Transverse colon (tissue), 4 donors: ENCODE measurements around the gene FOSB. TPM values are rescaled to one million over a fixed set of nuclear protein-coding genes. Genes with fewer than 3 reads are reported as not detected.
"Not testable (repeated sequence)": the region's sequence is repeated elsewhere in the genome, so short reads cannot be mapped to it uniquely, and the experiment has no call there.

Experiments
- DNase-seq: peaks from one replicate; pipeline ENCODE4 v3.0.0-alpha.2; 2019
- H3K27ac ChIP-seq, 4 donors: fragments of 200-600 bp; sonication (generic); 2 replicates each; pipeline ENCODE4 v1.5.1; 2016 to 2018; ENCODE audit warnings: inconsistent platforms in 4 of 4
- H3K27me3 ChIP-seq: fragments of 200-600 bp; sonication (generic); 2 replicates; pipeline ENCODE4 v1.5.1; 2017; ENCODE audit warnings: inconsistent platforms
- H3K36me3 ChIP-seq, 4 donors: fragments of 200-600 bp; sonication (generic); 2 replicates each; pipeline ENCODE4 v1.5.1; 2017 to 2019; ENCODE audit warnings: inconsistent platforms in 4 of 4
- H3K4me1 ChIP-seq, 4 donors: fragments of 200-600 bp; sonication (generic); 2 replicates each; pipeline ENCODE4 v1.5.1; 2017 to 2020; ENCODE audit warnings: inconsistent platforms in 4 of 4
- H3K4me3 ChIP-seq, 4 donors: fragments of 200-600 bp; sonication (generic); 1 replicate in 1 of 4; 2 replicates in 3 of 4; pipeline versions ENCODE4 v1.5.1 to v1.6.1; 2017 to 2019; ENCODE audit warnings: inconsistent platforms in 4 of 4
- H3K9me3 ChIP-seq, 2 donors: fragments of 200-600 bp; sonication (generic); 2 replicates each; pipeline ENCODE4 v1.5.1; 2017 to 2019; ENCODE audit warnings: inconsistent platforms in 2 of 2
- EP300 ChIP-seq: sonication (generic); formaldehyde crosslinking; IDR thresholded peaks from one replicate; pipeline ENCODE4 v1.6.1; 2017; ENCODE audit warnings: antibody characterized with exemption, low read depth
- POLR2A ChIP-seq: fragments of 450-650 bp; IDR thresholded peaks from one replicate; pipeline ENCODE4 v1.6.1; 2016; ENCODE audit warnings: antibody characterized with exemption, mild to moderate bottlenecking, moderate library complexity
- POLR2AphosphoS5 ChIP-seq, 3 donors: sonication (generic); formaldehyde crosslinking; IDR thresholded peaks; one replicate each; pipeline ENCODE4 v1.6.1; 2016; ENCODE audit warnings: antibody characterized with exemption in 3 of 3
- WGBS, 2 donors: methylation state at CpG; one replicate each; pipeline ENCODE4 v1.1.5; 2018; ENCODE audit warnings: low coverage in 1 of 2; 5-methylcytosine and 5-hydroxymethylcytosine counted together
- in situ Hi-C, 4 donors: fragments of 200-750 bp; cut with MboI; loops; one replicate each; pipeline versions ENCODE4 v1.15.0 to v1.15.1; 2017; ENCODE audit warnings: low sequenced_read_pairs in 3 of 4, low pct_ligation_motif_present in 1 of 4, low pct_unique_long_range_greater_than_20kb in 1 of 4
- intact Hi-C: fragments of 100-400 bp; cut with DNase I; formaldehyde crosslinking; loops from one replicate; pipeline ENCODE4 v1.15.1; 2023; ENCODE audit warnings: low total_unique reads
- total RNA-seq, 4 donors: library from RNA; depleted of rRNA; stranded (reverse); fragments of >200 nt; gene quantifications; one replicate each; pipeline ENCODE4 v1.1.0, GENCODE V29; 2016
- TF ChIP-seq, protein P1 (sequence below), 5 experiments: fragments of 200-600 bp in 3 of 5; fragments of 450-650 bp in 2 of 5; sonication (generic) in 3 of 5; IDR thresholded peaks; 1 replicate in 2 of 5; 2 replicates in 3 of 5; pipeline ENCODE4 v1.5.1; 2016 to 2017; ENCODE audit warnings: antibody characterized with exemption in 5 of 5, inconsistent platforms in 3 of 5, mild to moderate bottlenecking in 2 of 5, moderate library complexity in 1 of 5

FOSB gene
- total RNA-seq, 4 donors from 2014 or later: 14.5 to 64.7 (median 25.6) TPM

DNA sequence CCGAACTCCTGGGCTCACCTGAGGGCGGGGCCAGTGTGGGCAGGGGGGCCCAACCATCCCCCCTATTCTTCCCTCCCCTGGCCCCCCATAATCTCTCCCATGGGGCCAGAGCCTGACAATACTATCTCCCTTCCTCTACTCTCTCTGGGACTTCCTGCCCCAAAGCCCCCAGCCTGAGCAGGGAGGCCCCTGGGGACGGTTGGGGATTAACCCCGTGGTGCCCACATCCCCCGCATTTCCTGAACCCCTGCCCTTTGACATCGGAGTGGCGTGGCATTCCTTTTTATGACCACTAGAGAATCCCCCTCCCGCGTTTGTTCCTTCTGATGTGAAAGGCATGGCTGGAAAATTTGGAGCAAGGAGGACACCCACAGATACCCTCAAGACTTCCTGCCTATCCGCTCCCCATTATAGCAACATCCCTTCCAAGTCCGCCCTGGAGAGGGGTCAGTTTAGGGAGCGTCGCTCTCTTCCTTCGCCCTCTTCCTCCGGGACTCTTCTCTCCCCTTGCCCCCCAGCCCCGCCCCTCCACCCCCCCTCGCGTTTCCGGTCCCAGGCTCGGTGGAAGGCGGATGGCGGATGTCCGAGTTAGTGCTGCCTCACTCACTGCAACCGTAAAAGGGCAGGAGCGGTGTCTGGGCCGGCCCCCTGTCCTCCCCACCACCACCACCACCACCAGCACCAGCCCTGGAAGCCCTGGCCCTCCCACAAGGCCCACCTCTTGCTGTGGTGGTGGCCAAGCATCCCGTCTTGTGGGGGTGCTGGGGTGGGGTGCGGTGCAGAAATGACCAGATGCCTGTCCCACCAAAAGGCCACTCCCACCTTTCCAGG, 41.3 kb downstream of the FOSB start:
- WGBS, 2 donors: 0% methylated on average over 9 to 16 of the region's 28 CpGs
- peak; percentile 86 for DNase-seq
- intact Hi-C loops (no loop called here), in situ Hi-C loops (no loop called here)
- Histone ChIP-seq H3K4me3 (peak overlapping the region; percentile 93 to 100 (median 97)), H3K27me3 (no peaks in the 10 kb centered on the region), H3K36me3 (no peaks in the 10 kb centered on the region), H3K4me1 (peaks cover 29 to 55% (median 53%) of the 10 kb centered on the region in 4 donors), H3K27ac (peak overlapping the region; percentile 98 to 100 (median 99)), H3K9me3 (no peaks in the 10 kb centered on the region)
- no peak for TF ChIP-seq EP300
- TF ChIP-seq POLR2AphosphoS5 (IDR thresholded peaks at IDR 0.05): peak; percentile 38 to 82 (median 68)
- peak; percentile 55 for TF ChIP-seq POLR2A
- TF ChIP-seq, protein P1, sequence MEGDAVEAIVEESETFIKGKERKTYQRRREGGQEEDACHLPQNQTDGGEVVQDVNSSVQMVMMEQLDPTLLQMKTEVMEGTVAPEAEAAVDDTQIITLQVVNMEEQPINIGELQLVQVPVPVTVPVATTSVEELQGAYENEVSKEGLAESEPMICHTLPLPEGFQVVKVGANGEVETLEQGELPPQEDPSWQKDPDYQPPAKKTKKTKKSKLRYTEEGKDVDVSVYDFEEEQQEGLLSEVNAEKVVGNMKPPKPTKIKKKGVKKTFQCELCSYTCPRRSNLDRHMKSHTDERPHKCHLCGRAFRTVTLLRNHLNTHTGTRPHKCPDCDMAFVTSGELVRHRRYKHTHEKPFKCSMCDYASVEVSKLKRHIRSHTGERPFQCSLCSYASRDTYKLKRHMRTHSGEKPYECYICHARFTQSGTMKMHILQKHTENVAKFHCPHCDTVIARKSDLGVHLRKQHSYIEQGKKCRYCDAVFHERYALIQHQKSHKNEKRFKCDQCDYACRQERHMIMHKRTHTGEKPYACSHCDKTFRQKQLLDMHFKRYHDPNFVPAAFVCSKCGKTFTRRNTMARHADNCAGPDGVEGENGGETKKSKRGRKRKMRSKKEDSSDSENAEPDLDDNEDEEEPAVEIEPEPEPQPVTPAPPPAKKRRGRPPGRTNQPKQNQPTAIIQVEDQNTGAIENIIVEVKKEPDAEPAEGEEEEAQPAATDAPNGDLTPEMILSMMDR (IDR thresholded peaks at IDR 0.05): peak in 2 of 5 experiments; percentile 40 to 51

DNA sequence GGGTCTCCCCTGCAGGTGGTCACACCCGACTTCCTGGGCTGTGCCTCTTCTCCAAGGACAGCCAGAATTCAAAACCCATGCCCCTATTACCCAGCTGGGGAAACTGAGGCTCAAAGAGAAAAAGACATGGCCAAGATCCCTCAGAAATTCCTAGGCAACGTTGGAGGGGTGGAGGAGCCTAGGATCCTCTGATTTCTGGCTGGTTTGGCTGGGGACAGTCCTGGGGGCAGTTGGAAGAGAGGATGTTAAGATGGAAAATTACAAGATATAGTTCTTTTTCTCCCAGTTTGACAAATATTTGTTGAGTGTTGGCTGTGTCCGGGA, 41.9 kb downstream of the FOSB start:
- in situ Hi-C loops: no loop called here
- H3K36me3 ChIP-seq: no peaks in the 10 kb centered on the region
- peaks cover 33 to 61% (median 59%) of the 10 kb centered on the region in 4 donors for H3K4me1 ChIP-seq
- no peak for DNase-seq
- intact Hi-C loops: no loop called here
- H3K9me3 ChIP-seq: no peaks in the 10 kb centered on the region
- H3K4me3 ChIP-seq: peak overlapping the region; percentile 93 to 100 (median 97)
- WGBS, 2 donors: 4 to 11% methylated on average over 1 to 3 of the region's 3 CpGs
- H3K27ac ChIP-seq: peak overlapping the region; percentile 98 to 100 (median 99)
- TF ChIP-seq POLR2AphosphoS5 (IDR thresholded peaks at IDR 0.05): no peak
- no peak for TF ChIP-seq POLR2A
- no peaks in the 10 kb centered on the region for H3K27me3 ChIP-seq

DNA sequence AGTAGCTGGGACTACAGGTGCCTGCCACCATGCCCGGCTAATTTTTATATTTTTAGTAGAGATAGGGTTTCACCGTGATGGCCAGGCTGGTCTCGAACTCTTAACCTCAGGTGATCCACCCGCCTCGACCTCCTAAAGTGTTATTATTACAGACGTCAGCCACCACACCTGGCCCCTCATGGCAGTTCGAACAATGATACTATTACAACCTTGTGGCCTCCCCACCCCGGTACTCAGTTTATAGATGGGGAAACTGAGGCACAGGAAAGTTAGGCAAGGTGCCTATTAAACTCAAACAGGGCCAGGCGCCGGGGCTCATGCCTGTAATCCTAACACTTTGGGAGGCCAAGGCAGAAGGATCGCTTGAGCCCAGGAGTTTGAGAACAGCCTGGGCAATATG, 42.6 kb downstream of the FOSB start:
- DNase-seq, H3K36me3 ChIP-seq, H3K27me3 ChIP-seq, in situ Hi-C loops, H3K9me3 ChIP-seq, intact Hi-C loops: not testable (repeated sequence)
- WGBS, 2 donors: 70% methylated on average over 11 of the region's 11 CpGs; no CpG with 5 or more reads in 1 of the 2 donors
- Histone ChIP-seq H3K4me3 (peak overlapping the region in 2 of 4 donors; percentile 93 to 95), H3K4me1 (peaks cover 40 to 68% (median 66%) of the 10 kb centered on the region in 4 donors), H3K27ac (peak overlapping the region; percentile 98 to 100 (median 99))

DNA sequence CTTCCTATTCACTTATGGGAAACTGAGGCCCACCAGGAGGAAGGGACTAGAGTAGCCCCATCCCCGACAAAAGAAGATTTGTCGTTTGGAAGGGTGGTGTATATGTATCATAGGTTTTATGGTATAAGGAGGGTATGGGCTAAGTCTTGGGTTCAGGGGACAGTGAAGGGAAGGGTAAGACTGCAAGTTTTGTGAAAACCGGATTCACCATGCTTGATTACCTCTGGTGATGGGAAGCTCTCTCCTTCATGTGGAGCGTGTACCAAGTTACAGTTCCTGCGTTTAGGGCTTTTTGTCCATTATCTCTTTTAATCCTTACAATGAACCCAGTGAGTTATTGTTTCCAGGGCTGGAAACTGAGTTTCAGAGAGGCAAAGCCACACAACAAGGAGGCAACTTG, 43.3 kb downstream of the FOSB start:
- Histone ChIP-seq H3K36me3 (no peaks in the 10 kb centered on the region), H3K4me1 (peaks cover 46 to 70% (median 69%) of the 10 kb centered on the region in 4 donors), H3K27ac (peak overlapping the region; percentile 98 to 100 (median 99)), H3K9me3 (no peaks in the 10 kb centered on the region), H3K27me3 (no peaks in the 10 kb centered on the region), H3K4me3 (no peak overlapping the region)
- DNase-seq: no peak
- 75 to 78% methylated on average over 2 to 5 of the region's 5 CpGs for WGBS, 2 donors
- in situ Hi-C loops (no loop called here), intact Hi-C loops (no loop called here)
- TF ChIP-seq EP300 (no peak), POLR2AphosphoS5 (IDR thresholded peaks at IDR 0.05) (no peak), POLR2A (no peak)
- TF ChIP-seq, protein P1 (IDR thresholded peaks at IDR 0.05): no peak

DNA sequence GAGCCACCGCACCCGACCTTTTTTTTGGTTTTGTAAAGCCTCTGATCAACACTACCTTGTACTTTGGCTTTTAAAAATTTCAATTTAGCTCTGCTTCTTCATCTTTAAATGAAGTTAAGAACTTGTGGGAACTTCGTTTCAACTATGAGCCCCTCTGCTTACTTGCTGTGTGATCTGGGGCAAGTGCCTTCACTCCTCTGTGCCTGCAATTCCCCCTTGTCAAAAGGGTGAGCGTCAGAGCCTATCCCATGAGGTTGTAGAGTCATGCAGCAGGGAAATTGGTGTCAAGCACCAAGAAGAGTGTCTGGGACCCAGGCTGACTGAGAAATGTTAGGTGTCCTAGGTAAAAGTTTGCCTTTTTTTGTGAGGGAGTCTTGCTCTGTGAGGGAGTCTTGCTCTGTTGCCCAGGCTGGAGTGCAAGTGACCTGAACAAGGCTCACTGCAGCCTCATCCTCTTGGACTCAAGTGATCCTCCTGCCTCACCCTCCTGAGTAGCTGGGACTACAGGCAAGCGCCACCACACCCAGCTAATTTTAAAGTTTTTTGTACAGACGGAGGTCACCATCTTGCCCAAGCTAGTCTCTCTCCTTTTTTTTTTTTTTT, 45.2 kb downstream of the FOSB start:
- Histone ChIP-seq H3K4me3 (no peak overlapping the region), H3K27ac (peak overlapping the region; percentile 98 to 100 (median 99)), H3K4me1 (peaks cover 51 to 86% (median 80%) of the 10 kb centered on the region in 4 donors), H3K9me3 (no peaks in the 10 kb centered on the region), H3K36me3 (peaks cover 0 to 4% (median 0%) of the 10 kb centered on the region in 4 donors), H3K27me3 (no peaks in the 10 kb centered on the region)
- 38 to 74% methylated on average over 1 to 6 of the region's 6 CpGs for WGBS, 2 donors
- intact Hi-C loops: no loop called here
- DNase-seq: no peak
- in situ Hi-C loops: no loop called here
- TF ChIP-seq POLR2A: no peak
